ENCODE results near the gene PARP11. TPM values are rescaled to one million over a fixed set of nuclear protein-coding genes. Genes with fewer than 3 reads are reported as not detected.

The PARP11 gene
- total RNA-seq, 1 donor from 2014 or later = 28.3 TPM

DNA sequence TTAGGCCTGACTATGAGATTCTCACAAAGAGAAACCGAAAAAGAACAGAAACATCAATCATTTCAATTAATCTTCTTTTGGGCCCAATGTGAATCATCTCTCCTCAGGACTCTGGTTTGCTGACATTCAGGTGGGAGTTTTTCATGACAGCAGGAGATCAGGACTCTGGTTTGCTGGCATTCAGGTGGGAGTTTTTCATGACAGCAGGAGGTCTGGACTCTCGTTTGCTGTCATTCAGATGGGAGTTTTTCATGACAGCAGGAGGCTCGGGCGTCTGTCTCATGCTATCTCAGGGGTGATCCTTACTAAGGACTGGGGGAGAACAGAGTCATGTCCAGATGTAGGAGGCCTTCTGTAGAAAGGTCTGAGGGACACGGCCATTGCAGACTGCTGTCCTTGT is 40.1 kb upstream of the PARP11 start:
- no peak overlapping the region for H3K4me3 Mint-ChIP-seq (ENCODE audit: low read depth)
- no peak for DNase-seq (ENCODE audit: low spot score, unreplicated experiment)
- TF ChIP-seq CTCF (IDR thresholded peaks at IDR 0.05; ENCODE audit: unreplicated experiment) = no peak
- H3K27me3 Mint-ChIP-seq = peaks cover 16% of the 10 kb centered on the region
- H3K4me1 Mint-ChIP-seq (ENCODE audit: low read depth) = peaks cover 1% of the 10 kb centered on the region
- H3K9me3 Mint-ChIP-seq (ENCODE audit: low read depth) = peaks cover 16% of the 10 kb centered on the region
- H3K36me3 Mint-ChIP-seq (ENCODE audit: insufficient read depth) = peaks cover 2% of the 10 kb centered on the region
- H3K27ac Mint-ChIP-seq = no peak overlapping the region

DNA sequence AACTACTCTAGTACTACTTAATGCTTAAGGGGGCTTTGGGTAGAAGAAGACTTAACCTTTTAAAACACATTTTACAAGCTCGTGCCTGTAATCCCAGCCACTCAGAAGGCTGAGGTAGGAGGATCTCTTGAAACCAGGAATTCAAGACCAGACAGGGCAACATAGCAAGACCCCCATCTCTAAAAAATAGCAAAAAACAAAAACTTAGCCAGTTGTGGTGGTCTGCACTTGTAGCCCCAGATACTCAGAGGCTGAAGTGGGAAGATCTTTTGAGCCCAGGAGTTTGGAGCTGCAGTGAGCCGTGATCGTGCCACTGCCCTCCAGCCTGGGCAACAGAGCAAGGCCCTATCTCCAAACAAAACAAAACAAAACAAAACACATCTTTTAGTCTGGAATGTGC is 39.7 kb upstream of the PARP11 start:
- Mint-ChIP-seq H3K4me3 (ENCODE audit: low read depth) (no peak overlapping the region), H3K9me3 (ENCODE audit: low read depth) (peaks cover 16% of the 10 kb centered on the region), H3K27ac (no peak overlapping the region), H3K4me1 (ENCODE audit: low read depth) (peaks cover 1% of the 10 kb centered on the region), H3K27me3 (peaks cover 20% of the 10 kb centered on the region), H3K36me3 (ENCODE audit: insufficient read depth) (peaks cover 2% of the 10 kb centered on the region)
- no peak for DNase-seq (ENCODE audit: low spot score, unreplicated experiment)
- no peak for TF ChIP-seq CTCF (IDR thresholded peaks at IDR 0.05; ENCODE audit: unreplicated experiment)

GRCh38 chr12:3911409-3911808 is 38.2 kb upstream of the PARP11 start:
- TF ChIP-seq CTCF (IDR thresholded peaks at IDR 0.05; ENCODE audit: unreplicated experiment) = no peak
- Mint-ChIP-seq H3K27ac (no peak overlapping the region), H3K4me1 (ENCODE audit: low read depth) (no peaks in the 10 kb centered on the region), H3K36me3 (ENCODE audit: insufficient read depth) (peaks cover 2% of the 10 kb centered on the region), H3K4me3 (ENCODE audit: low read depth) (no peak overlapping the region), H3K9me3 (ENCODE audit: low read depth) (peaks cover 16% of the 10 kb centered on the region), H3K27me3 (peaks cover 20% of the 10 kb centered on the region)
- DNase-seq (ENCODE audit: low spot score, unreplicated experiment) = no peak

DNA sequence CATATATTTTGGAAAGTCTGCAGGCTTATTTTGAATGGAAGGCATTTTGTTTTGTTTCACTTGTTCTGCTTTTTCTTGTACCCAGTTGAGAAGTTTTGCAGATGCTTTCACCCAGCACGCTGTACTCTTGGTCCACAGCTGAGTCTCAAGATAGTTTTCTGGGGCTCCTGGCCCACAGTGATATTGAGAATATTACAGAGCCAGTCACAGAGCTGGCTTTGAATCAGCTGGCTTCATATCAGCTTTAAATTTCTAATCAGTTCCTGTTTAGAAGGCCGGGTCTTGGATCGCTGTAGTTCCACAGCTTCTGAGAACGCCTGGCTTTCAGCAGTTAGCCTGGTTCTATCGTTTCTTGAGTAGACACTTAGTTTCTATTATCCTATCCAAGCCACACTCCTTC is 32.5 kb upstream of the PARP11 start:
- H3K36me3 Mint-ChIP-seq (ENCODE audit: insufficient read depth) = no peaks in the 10 kb centered on the region
- no peak for DNase-seq (ENCODE audit: low spot score, unreplicated experiment)
- H3K27me3 Mint-ChIP-seq = peaks cover 10% of the 10 kb centered on the region
- no peak overlapping the region for H3K27ac Mint-ChIP-seq
- H3K4me1 Mint-ChIP-seq (ENCODE audit: low read depth) = no peaks in the 10 kb centered on the region
- no peak for TF ChIP-seq CTCF (IDR thresholded peaks at IDR 0.05; ENCODE audit: unreplicated experiment)
- H3K9me3 Mint-ChIP-seq (ENCODE audit: low read depth) = no peaks in the 10 kb centered on the region
- H3K4me3 Mint-ChIP-seq (ENCODE audit: low read depth) = no peak overlapping the region

GRCh38 chr12:3904999-3905398 is 31.8 kb upstream of the PARP11 start:
- no peak for DNase-seq (ENCODE audit: low spot score, unreplicated experiment)
- Mint-ChIP-seq H3K27me3 (peaks cover 10% of the 10 kb centered on the region), H3K4me3 (ENCODE audit: low read depth) (no peak overlapping the region), H3K27ac (no peak overlapping the region), H3K4me1 (ENCODE audit: low read depth) (no peaks in the 10 kb centered on the region), H3K36me3 (ENCODE audit: insufficient read depth) (no peaks in the 10 kb centered on the region), H3K9me3 (ENCODE audit: low read depth) (no peaks in the 10 kb centered on the region)
- TF ChIP-seq CTCF (IDR thresholded peaks at IDR 0.05; ENCODE audit: unreplicated experiment) = no peak

Measured in progenitor cell of endocrine pancreas (in vitro differentiated cells).